Measurements from ENCODE around the gene RAB6A. TPM values are rescaled to one million over a fixed set of nuclear protein-coding genes. Genes with fewer than 3 reads are reported as not detected.
A peak's percentile ranks its signal among the peaks of the same experiment; 100 is the strongest.
"Not testable (repeated sequence)": the region's sequence is repeated elsewhere in the genome, so short reads cannot be mapped to it uniquely, and the experiment has no call there.

The RAB6A gene
- total RNA-seq, 6 experiments from 2014 or later: 59.3 to 163 (median 81.7) TPM

GRCh38 chr11:73743045-73743444, 17.8 kb downstream of the RAB6A start:
- peaks cover 0 to 18% (median 0%) of the 10 kb centered on the region in 4 donors for H3K4me1 ChIP-seq
- ATAC-seq (no peak), DNase-seq (no peak)
- 86% methylated on average over 2 of the region's 7 CpGs for WGBS (ENCODE audit: insufficient coverage, low coverage, low lambda C conversion rate, missing lambda C conversion rate)
- H3K27ac ChIP-seq: no peak overlapping the region
- TF ChIP-seq POLR2A (IDR thresholded peaks at IDR 0.05) (no peak), CTCF (IDR thresholded peaks at IDR 0.05) (no peak)
- no peaks in the 10 kb centered on the region for H3K36me3 ChIP-seq
- no peaks in the 10 kb centered on the region for H3K27me3 ChIP-seq
- intact Hi-C loops (cut with DNase I): no loop called here
- H3K9me3 ChIP-seq: no peaks in the 10 kb centered on the region
- H3K4me3 ChIP-seq: no peak overlapping the region

- H3K4me3 ChIP-seq; ATAC-seq; H3K27ac ChIP-seq; intact Hi-C loops (cut with DNase I); H3K9me3 ChIP-seq; H3K27me3 ChIP-seq; H3K36me3 ChIP-seq; DNase-seq: not testable (repeated sequence)
- 86% methylated on average over 5 of the region's 7 CpGs for WGBS (ENCODE audit: insufficient coverage, low coverage, low lambda C conversion rate, missing lambda C conversion rate)
- H3K4me1 ChIP-seq: peaks cover 0 to 11% (median 0%) of the 10 kb centered on the region in 4 donors
Measured at GRCh38 chr11:73735959-73736358, 24.9 kb downstream of the RAB6A start.

- no peak for DNase-seq
- no peak overlapping the region for H3K27ac ChIP-seq
- intact Hi-C loops (cut with DNase I): no loop called here
- no peak for ATAC-seq
- no peaks in the 10 kb centered on the region for H3K9me3 ChIP-seq
- no peak overlapping the region for H3K4me3 ChIP-seq
- peaks cover 0 to 5% (median 0%) of the 10 kb centered on the region in 4 donors for H3K4me1 ChIP-seq
- peaks cover 0 to 4% (median 0%) of the 10 kb centered on the region in 4 donors for H3K36me3 ChIP-seq
- H3K27me3 ChIP-seq: no peaks in the 10 kb centered on the region
- TF ChIP-seq POLR2A (IDR thresholded peaks at IDR 0.05): no peak
- TF ChIP-seq CTCF (IDR thresholded peaks at IDR 0.05): no peak
Measured at GRCh38 chr11:73734993-73735392, 25.9 kb downstream of the RAB6A start.

GRCh38 chr11:73734011-73734410, 26.9 kb downstream of the RAB6A start:
- H3K9me3 ChIP-seq; H3K36me3 ChIP-seq; H3K4me3 ChIP-seq; ATAC-seq; DNase-seq; H3K27ac ChIP-seq; H3K27me3 ChIP-seq; intact Hi-C loops (cut with DNase I); H3K4me1 ChIP-seq: not testable (repeated sequence)
- WGBS (ENCODE audit: insufficient coverage, low coverage, low lambda C conversion rate, missing lambda C conversion rate): 94% methylated on average over 7 of the region's 8 CpGs

GRCh38 chr11:73732936-73733335, 27.9 kb downstream of the RAB6A start:
- H3K27ac ChIP-seq; H3K4me1 ChIP-seq; H3K36me3 ChIP-seq; intact Hi-C loops (cut with DNase I); ATAC-seq; H3K9me3 ChIP-seq; H3K4me3 ChIP-seq; H3K27me3 ChIP-seq; DNase-seq: not testable (repeated sequence)
- WGBS (ENCODE audit: insufficient coverage, low coverage, low lambda C conversion rate, missing lambda C conversion rate): 97% methylated on average over 6 of the region's 7 CpGs

GRCh38 chr11:73729594-73730206, 31.2 kb downstream of the RAB6A start:
- Histone ChIP-seq H3K4me1 (no peaks in the 10 kb centered on the region), H3K4me3 (no peak overlapping the region), H3K27ac (no peak overlapping the region), H3K36me3 (no peaks in the 10 kb centered on the region), H3K27me3 (no peaks in the 10 kb centered on the region), H3K9me3 (no peaks in the 10 kb centered on the region)
- ATAC-seq (no peak), DNase-seq (no peak)
- intact Hi-C loops (cut with DNase I): no loop called here
- TF ChIP-seq CTCF (IDR thresholded peaks at IDR 0.05) (peak; percentile 15 to 25 (median 17)), POLR2A (IDR thresholded peaks at IDR 0.05) (no peak)
- 87% methylated on average over 2 of the region's 3 CpGs for WGBS (ENCODE audit: insufficient coverage, low coverage, low lambda C conversion rate, missing lambda C conversion rate)
